ENCODE results near the gene EYA3.
A peak's percentile ranks its signal among the peaks of the same experiment; 100 is the strongest.
"Not testable (repeated sequence)": the region's sequence is repeated elsewhere in the genome, so short reads cannot be mapped to it uniquely, and the experiment has no call there.

EYA3 gene

DNA sequence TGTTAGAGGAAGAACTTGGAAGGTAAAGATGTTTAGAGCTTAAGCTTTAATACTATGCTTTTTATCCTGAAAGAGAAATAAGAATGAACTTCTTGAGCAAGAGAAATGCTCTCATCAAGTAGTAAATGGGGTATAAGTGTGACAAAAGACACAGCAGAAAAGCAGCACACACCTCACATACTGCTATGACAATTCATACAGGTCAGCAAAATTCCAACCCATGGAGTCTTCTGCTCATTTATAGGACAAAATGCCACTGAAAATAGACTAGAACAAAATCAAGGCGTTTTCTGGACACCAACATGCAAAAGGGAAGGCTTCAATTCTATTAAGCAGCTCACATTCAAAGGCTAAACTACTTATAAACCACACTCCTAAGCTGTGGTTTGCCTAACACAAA lies 61.2 kb downstream of the EYA3 start:
- DNase-seq: no peak

- no peak for DNase-seq
These were observed 62.1 kb downstream of the EYA3 start for GRCh38 chr1:28026329-28026728.

DNA sequence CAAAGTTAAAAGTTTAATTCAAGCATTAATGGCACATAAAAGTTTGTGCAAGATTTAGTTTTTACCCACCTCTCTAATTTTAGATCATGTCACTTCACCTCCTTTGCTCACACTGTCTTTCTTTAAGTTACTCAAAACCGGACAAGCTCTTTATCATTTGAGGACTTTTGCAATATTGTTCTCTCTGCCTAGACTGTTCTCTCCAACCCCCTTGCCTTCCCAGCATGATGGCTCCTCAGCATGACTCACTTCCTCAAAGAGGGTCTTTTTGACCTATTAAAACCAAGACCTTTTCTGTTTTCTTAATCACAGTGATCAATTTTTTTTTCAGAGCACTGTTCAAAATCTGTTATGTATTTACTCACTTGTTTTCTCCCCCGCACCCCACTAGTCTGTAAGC lies 67.3 kb downstream of the EYA3 start:
- no peak for DNase-seq

DNA sequence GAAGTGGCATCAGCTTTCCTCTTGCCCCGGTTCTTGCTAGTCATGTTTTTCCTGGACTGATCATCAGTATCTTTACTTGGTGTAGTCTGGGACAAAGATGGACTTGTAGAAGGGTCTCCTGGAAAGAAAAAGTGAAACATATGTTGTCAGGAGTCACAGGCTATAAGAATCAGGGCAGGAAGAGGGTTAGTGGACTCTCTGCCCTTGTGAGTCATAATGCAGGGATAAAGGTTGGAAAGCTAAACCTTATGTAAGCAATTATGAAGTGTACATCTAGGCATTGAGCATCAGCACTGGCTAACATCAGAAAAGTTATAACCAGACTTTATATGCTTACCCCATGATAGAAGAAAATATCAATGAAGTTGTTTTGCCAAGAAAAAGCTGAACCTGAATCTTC lies 77.4 kb downstream of the EYA3 start:
- DNase-seq: no peak

DNA sequence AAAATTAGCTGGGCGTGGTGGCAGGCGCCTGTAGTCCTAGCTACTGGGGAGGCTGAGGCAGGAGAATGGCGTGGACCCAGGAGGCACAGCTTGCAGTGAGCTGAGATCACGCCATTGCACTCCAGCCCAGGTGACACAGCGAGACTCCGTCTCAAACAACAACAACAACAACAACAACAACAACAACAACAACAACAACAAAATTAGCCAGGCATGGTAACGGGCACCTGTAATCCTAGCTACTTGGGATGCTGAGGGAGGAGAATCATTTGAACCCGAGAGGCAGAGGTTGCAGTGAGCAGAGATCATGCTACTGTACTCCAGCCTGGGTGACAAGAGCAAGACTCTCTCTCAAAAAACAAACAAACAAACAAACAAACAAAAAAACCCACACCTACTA lies 85.3 kb downstream of the EYA3 start:
- not testable (repeated sequence) for DNase-seq

DNA sequence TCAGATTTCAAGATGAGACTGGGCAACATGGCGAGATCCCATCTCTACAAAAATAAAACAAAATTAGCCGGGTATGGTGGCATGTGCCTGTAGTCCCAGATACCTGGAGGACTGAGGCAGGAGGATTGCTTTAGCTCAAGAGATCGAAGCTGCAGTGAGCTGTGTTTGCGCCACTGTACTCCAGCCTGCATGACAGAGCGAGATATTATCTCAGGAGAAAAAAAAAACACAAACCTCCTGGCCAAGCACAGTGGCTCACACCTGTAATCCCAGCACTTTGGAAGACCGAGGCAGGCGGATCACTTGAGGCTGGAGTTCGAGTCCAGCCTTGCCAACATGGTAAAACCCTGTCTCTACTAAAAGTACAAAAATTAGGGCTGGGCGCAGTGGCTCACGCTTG lies 85.8 kb downstream of the EYA3 start:
- DNase-seq: no peak

DNA sequence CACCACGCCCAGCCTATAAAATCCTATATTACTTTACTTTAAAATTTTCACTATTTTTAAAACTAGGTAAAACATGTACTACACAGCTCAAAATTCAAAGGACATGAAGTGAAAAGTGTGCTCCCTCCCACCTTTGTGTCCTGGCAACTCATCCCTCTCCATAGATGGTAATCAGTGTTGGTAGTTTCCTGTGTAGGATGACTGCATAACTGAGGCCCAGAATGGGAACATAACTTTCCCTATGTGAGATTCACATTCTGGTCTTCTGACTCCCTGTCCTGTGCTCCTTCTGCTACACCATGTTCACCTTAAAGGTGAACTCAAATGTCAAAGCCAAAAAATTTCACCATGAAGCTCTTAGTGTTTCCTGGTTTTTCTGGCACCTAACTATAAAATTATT lies 89.4 kb downstream of the EYA3 start:
- no peak for DNase-seq

GRCh38 chr1:27994526-27994925 lies 93.9 kb downstream of the EYA3 start:
- DNase-seq: not testable (repeated sequence)

GRCh38 chr1:27994060-27994459 lies 94.3 kb downstream of the EYA3 start:
- no peak for DNase-seq

- DNase-seq: no peak
These were observed 95.2 kb downstream of the EYA3 start for GRCh38 chr1:27993241-27993640.

GRCh38 chr1:27992276-27992675 lies 96.1 kb downstream of the EYA3 start:
- DNase-seq: no peak

DNA sequence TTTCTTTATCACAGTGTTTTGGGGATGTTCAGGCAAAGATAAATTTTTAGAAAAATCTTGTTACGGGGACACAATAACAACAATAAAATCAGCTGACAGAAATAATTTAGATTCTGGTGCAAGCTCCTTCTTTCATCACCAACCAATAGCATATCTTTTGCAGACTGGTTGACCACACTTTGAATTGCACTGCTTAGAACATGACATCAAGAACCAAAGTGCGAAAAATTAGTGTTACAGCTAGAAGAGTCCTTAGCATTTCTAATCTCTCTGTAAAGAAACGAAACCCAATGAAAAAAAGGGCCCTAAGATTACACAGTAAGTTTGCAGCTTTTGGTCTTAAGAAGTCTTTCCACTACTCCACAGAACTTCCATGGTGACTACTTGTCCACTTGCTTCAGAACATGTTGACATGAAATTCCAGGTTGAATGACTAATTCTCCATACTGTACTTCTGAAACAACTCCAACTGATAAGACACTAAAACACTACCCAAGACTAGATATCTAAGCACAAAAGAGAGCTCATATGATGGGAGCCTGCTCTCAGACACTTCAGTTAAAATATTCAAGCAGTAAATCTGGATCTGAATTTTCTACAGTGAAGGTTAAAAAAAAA lies 97.4 kb downstream of the EYA3 start:
- DNase-seq: no peak

DNA sequence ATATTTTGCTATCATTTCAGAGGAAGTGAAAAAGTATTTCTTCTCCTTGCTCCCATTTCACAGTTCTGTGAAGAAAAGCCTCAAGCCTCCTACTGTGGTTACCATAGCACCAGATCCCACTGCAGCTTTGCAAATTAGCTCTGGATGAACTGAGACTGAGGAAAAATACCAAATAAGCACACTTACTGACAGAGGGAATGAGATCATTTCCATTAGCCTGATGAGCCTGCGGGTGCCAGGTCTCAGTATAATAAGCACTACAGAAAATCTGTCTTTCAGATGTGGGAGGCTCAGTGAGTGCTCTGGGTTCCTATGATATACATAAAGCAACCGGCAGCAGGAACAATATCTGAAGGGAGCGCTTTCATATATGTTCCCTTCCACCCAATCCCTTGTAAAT lies 107.3 kb downstream of the EYA3 start:
- DNase-seq: no peak

GRCh38 chr1:27980216-27980845 lies 108.1 kb downstream of the EYA3 start:
- no peak for DNase-seq

- no peak for DNase-seq
These were observed 108.6 kb downstream of the EYA3 start for GRCh38 chr1:27979859-27980201.

- DNase-seq: peak in 1 of 2 experiments; percentile 32
These were observed 109.1 kb downstream of the EYA3 start for GRCh38 chr1:27979151-27979858.

DNA sequence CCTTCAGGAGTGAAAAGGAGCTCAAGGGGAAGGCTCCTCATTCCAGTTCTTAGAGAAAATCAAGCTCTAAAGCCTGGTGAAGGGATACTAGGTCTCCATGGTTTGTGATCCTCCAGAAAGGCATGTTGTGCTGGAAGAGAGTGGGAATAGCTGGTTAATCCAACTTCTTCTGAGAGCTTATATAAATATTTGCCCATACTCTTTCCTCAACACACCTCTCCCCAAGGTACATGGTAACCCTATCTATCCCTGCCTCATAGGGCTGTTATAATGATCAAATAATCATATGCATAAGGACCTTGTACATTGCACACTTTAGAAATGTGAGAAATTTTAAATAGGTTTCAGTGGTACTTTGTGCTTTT lies 114.0 kb downstream of the EYA3 start:
- DNase-seq: no peak

GRCh38 chr1:27973771-27974416 lies 114.5 kb downstream of the EYA3 start:
- no peak for DNase-seq

- no peak for DNase-seq
These were observed 116.3 kb downstream of the EYA3 start for GRCh38 chr1:27972141-27972540.

DNA sequence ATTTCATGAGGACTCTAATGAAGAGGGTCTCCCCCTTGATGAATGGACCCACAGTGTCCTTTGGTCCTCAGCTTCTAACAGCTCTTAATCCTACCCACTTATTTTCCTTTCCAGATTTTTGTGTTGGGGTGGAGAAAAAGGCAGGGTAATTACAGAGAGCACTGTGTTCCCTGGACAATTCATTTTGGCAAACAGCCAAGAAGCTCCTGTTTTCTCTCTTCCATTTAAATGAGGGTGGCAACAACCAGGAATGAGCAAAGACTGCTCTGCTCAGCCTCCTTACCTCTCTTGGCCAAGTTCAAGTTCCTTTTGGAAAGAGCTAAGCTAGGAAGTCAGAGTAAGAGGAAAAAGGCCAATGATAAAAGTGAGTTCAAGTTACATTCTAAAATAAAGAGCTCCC lies 116.7 kb downstream of the EYA3 start:
- DNase-seq: peak in 1 of 2 experiments; percentile 18

DNA sequence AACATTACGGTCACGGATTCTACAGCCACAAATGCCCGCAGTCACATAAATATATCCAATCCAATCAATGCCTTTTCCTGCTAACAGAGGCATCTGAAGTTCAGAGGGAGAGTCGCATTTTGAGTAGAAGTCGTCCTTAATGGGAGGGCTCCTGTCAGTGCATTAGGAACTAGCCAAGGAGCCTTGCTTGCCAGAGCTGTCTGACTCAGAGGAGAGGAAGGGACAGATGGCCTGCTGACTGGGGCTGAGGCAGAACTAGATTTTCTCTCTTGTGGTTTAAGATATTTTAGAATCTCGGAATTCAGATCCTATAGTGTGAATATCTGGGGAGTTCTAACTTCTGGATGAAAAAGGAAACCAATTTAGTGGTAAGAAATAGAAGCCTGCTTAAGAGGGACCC lies 118.0 kb downstream of the EYA3 start:
- DNase-seq: no peak

DNA sequence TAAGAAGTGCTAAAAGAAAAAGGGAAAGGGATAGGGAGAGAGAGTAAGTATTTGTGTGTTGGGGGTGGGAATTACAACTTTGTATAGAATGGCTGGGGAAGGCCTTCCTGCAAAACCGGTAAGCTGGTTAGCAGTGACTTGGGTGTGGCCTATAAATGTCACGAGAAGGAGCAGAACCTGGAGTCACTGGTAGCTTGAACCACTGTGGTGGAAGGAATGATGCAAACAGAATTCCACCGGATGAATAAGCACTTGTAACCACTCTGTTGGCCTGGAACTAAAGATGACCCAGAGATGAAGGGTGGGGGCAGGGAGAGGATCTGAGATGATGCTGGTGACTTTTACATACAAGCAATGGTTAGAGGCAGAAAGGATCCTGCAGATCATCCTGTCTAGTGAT lies 119.7 kb downstream of the EYA3 start:
- no peak for DNase-seq

DNA sequence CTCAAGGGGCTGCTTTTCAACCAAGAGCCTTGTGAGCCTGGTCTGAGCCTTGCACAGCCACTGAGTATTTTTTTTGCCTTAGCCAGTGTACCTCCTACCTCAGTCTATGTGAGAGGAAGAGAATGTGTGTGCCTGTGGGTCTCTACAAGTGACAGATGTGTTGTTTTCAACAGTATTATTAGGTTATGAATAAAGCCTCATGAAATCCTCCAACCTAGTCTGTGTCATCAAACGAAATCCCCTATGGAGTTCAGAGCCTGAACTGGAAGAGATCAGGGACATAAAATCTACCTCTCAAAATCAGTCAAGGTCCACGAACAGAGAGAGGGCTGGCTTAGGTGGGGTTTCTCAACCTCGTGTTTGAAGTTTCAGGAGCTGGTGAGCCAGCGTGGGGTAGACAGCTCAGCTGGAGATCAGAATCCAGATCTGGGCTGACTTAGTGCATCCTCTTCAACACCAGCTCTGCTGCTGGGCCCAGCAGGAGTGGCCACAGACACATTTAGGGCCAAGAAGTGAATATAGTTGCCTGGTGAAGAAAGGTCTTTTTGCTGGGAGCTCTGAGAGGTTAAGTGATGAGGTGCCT lies 120.4 kb downstream of the EYA3 start:
- DNase-seq: no peak

Measured in NCI-H526 (cell line).